Lower leg skin (tissue), 4 donors: ENCODE data around the gene ELP4. TPM values are rescaled to one million over a fixed set of nuclear protein-coding genes. Genes with fewer than 3 reads are reported as not detected.

Experiments used
- DNase-seq, 2 donors: peaks; one replicate each; pipeline ENCODE4 v3.0.0-alpha.2; 2019; ENCODE audit warnings: low spot score in 2 of 2
- H3K4me3 ChIP-seq: fragments of 200-600 bp; sonication (generic); 2 replicates; pipeline ENCODE4 v1.5.1; 2017; ENCODE audit warnings: mild to moderate bottlenecking, low read depth; ENCODE audit not compliant: poor library complexity, severe bottlenecking
- POLR2A ChIP-seq, 2 donors: fragments of 450-650 bp; IDR thresholded peaks; one replicate each; pipeline ENCODE4 v1.6.1; 2016 to 2017; ENCODE audit warnings: antibody characterized with exemption in 2 of 2, mild to moderate bottlenecking in 1 of 2, moderate library complexity in 1 of 2
- WGBS, 2 donors: methylation state at CpG; one replicate each; pipeline ENCODE4 v1.1.5; 2018; 5-methylcytosine and 5-hydroxymethylcytosine counted together
- intact Hi-C: fragments of 100-400 bp; cut with DNase I; formaldehyde crosslinking; loops from one replicate; pipeline ENCODE4 v1.15.0; 2023; ENCODE audit warnings: low total_unique reads
- total RNA-seq, 4 donors: library from RNA; depleted of rRNA; stranded (reverse); fragments of >200 nt; gene quantifications; one replicate each; pipeline ENCODE4 v1.1.0, GENCODE V29; 2016
- TF ChIP-seq, protein P1 (sequence below), 3 donors: fragments of 450-650 bp; IDR thresholded peaks; one replicate each; pipeline ENCODE4 v1.5.1; 2016; ENCODE audit warnings: antibody characterized with exemption in 3 of 3, mild to moderate bottlenecking in 3 of 3, moderate library complexity in 2 of 3

The ELP4 gene
- total RNA-seq, 4 donors from 2014 or later: 20.6 to 23.3 (median 22.2) TPM

DNA sequence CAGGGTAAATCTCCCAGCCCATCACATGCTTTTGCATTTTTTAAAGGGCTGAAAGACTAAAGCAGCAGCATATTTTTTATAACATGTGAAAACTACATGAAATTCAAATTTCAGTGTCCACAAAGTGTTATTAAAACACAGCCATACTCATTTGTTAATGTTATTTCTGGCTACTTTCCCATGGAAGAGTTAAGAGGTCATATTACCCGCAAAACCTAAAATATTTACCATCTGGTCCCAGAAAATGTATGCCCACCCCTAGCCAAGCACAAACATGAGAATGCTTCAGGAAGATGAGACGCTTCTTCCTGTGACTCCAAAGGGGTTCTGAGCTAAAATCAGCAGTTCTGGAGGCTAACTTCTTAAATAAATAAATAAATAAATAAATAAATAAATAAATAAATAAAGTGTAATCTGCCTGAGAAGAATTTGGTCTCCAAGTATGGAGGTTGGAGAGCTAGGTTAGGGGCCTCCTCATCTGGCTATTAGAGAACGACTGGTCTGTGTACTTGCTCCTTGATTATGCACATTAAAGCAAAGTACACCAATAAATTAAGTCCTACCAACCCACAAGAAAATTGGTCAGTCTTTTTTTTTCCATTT lies 9.9 kb upstream of the ELP4 start:
- intact Hi-C loops: no loop called here
- H3K4me3 ChIP-seq: no peak overlapping the region
- TF ChIP-seq, protein P1, sequence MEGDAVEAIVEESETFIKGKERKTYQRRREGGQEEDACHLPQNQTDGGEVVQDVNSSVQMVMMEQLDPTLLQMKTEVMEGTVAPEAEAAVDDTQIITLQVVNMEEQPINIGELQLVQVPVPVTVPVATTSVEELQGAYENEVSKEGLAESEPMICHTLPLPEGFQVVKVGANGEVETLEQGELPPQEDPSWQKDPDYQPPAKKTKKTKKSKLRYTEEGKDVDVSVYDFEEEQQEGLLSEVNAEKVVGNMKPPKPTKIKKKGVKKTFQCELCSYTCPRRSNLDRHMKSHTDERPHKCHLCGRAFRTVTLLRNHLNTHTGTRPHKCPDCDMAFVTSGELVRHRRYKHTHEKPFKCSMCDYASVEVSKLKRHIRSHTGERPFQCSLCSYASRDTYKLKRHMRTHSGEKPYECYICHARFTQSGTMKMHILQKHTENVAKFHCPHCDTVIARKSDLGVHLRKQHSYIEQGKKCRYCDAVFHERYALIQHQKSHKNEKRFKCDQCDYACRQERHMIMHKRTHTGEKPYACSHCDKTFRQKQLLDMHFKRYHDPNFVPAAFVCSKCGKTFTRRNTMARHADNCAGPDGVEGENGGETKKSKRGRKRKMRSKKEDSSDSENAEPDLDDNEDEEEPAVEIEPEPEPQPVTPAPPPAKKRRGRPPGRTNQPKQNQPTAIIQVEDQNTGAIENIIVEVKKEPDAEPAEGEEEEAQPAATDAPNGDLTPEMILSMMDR (IDR thresholded peaks at IDR 0.05): no peak
- TF ChIP-seq POLR2A (IDR thresholded peaks at IDR 0.05): no peak
- 93 to 96% methylated on average over 3 of the region's 3 CpGs for WGBS, 2 donors
- DNase-seq: no peak

DNA sequence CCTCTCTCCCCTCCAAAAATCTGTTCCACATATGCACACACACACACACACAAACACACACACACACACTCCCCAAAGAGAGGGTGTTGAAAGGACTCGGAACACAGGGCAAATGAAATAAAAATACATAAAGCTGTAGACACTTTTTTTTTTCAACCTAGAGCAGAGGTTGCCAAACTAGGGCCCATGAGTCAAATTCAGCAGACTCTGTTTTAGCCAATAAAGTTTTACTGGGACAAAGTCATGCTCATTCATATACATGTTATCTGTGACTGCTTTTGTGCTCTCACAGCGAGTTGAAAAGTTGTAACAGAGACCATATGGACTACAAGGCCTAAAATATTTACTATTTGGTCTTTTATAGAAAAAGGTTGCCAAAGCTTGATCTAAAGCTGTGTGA lies 9.0 kb upstream of the ELP4 start:
- no peak for TF ChIP-seq POLR2A (IDR thresholded peaks at IDR 0.05)
- TF ChIP-seq, protein P1 (IDR thresholded peaks at IDR 0.05): no peak
- 81 to 86% methylated on average over 2 of the region's 2 CpGs for WGBS, 2 donors
- DNase-seq: no peak
- intact Hi-C loops: no loop called here
- no peak overlapping the region for H3K4me3 ChIP-seq

DNA sequence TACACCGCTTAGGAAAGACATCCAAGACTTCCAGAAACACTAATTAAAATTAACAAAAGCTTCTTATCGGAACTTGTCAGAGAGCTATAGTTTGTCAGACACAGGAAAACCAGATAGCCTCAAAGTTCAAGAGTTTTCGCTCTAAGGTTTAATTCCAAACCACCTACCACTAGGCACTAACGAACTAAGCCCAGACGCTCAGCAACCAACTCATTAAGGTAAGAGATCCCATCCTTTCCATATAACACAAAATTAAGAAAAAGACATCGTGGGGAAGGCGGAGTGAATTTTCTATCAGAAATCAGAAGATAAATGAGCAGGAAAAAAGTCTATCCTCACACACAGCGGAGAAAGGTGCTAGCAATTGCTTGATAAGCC lies 527 bp upstream of the ELP4 start:
- no peak for DNase-seq
- peak overlapping the region; percentile 85 for H3K4me3 ChIP-seq
- 1 to 2% methylated on average over 8 of the region's 8 CpGs for WGBS, 2 donors
- intact Hi-C loops: no loop called here
- no peak for TF ChIP-seq POLR2A (IDR thresholded peaks at IDR 0.05)

DNA sequence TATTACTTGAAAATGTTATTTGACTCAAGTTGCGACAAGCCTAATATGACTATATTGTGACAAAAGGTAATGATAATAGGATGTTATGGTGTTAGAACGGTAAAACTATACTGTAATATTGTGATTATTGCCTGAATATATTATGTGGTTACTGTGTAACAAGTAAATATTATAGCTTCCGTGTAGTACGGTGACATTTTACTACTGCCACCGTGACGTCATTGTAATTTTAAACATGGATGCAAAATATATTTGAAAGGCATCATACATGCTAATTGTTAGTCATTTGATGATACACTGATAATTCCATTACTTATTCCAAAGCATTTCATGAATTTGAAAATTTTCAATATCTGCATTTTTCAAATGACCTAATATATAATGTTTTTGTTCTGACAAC lies 2.5 kb downstream of the ELP4 start:
- intact Hi-C loops: no loop called here
- TF ChIP-seq, protein P1 (IDR thresholded peaks at IDR 0.05): no peak
- TF ChIP-seq POLR2A (IDR thresholded peaks at IDR 0.05): no peak
- no peak for DNase-seq
- 93 to 97% methylated on average over 6 of the region's 6 CpGs for WGBS, 2 donors
- H3K4me3 ChIP-seq: no peak overlapping the region

DNA sequence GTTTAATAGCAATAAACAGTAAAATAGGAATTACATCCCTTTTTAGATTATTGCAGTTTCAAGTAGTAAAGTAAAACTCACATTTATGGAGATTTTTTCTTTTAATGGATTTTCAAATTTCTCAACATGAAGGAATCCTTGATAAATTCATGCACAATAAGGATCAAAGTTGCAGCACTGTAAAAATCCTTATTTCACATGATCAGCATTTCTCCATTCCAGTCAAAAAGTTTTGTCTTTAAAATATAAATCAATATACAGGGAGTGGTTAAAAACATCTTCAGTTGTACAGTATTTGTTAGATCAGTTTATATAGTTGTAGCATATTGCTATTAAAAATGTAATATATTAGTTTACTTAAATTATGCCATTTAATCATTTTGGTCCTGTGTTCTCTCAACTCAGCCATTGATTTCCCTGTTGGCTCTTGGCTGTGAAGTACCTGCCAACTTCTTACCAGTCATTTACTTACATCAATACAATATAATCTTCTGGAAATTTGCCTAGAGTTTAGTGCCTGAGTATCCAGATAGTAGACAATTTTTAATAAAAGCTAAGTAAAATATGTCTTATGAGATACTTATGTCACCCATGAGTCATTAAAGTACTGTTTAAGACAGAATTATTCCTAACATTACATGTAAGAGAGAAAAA lies 12.1 kb downstream of the ELP4 start:
- no peak overlapping the region for H3K4me3 ChIP-seq
- TF ChIP-seq, protein P1 (IDR thresholded peaks at IDR 0.05): no peak
- no peak for TF ChIP-seq POLR2A (IDR thresholded peaks at IDR 0.05)
- DNase-seq: no peak
- intact Hi-C loops: no loop called here

DNA sequence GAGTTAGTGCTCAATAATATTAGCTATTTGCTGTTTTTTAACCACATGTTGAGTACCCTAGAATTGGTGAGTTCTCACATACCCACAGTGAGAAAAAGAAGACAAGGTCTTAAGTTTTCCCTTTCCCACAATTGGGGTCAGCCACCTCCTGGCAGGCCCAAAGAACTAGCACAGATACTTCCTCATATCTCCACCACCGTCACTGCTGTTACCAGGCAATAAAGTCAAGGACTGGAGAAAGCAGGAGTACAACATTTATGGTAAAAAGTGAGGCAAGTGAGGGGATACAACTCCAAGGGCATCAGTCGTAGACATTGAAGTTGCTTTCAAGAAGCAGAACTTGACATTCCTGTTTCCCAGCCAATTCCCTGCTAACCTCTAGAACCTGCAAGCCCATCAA lies 19.6 kb downstream of the ELP4 start:
- 77 to 80% methylated on average over 2 of the region's 2 CpGs for WGBS, 2 donors
- DNase-seq: no peak
- H3K4me3 ChIP-seq: no peak overlapping the region
- TF ChIP-seq POLR2A (IDR thresholded peaks at IDR 0.05): no peak
- TF ChIP-seq, protein P1 (IDR thresholded peaks at IDR 0.05): no peak
- intact Hi-C loops: no loop called here
